Esophagus squamous epithelium (tissue), 4 donors: ENCODE results near the gene RUVBL1.

ENCODE experiments used
- CTCF ChIP-seq, 6 experiments: fragments of 450-650 bp in 4 of 6; fragments of 200-600 bp in 2 of 6; sonication (generic) in 2 of 6; IDR thresholded peaks; one replicate each; pipeline ENCODE4 v1.5.1; 2016 to 2019; ENCODE audit warnings: antibody characterized with exemption in 6 of 6, mild to moderate bottlenecking in 4 of 6, moderate library complexity in 4 of 6
- POLR2A ChIP-seq, 4 donors: fragments of 450-650 bp; IDR thresholded peaks; one replicate each; pipeline ENCODE4 v1.6.1; 2017; ENCODE audit warnings: antibody characterized with exemption in 4 of 4, mild to moderate bottlenecking in 4 of 4, moderate library complexity in 3 of 4

- TF ChIP-seq CTCF (IDR thresholded peaks at IDR 0.05) (no peak), POLR2A (IDR thresholded peaks at IDR 0.05) (no peak)
These were observed 1.6 kb downstream of the RUVBL1 start for GRCh38 chr3:128122013-128122412.
